Activated naive CD8-positive, alpha-beta T cell treated with anti-CD3 and anti-CD28 coated beads for 36 hours (primary cell): ENCODE measurements around the gene FAM199X. TPM values are rescaled to one million over a fixed set of nuclear protein-coding genes. Genes with fewer than 3 reads are reported as not detected.

ENCODE experiments used
- DNase-seq: peaks from one replicate; pipeline ENCODE4 v3.0.0; 2021
- H3K27ac Mint-ChIP-seq: one replicate; pipeline ENCODE4 v1.8.0; 2022; ENCODE audit warnings: mild to moderate bottlenecking, moderate library complexity, mixed read lengths
- H3K27me3 Mint-ChIP-seq: one replicate; pipeline ENCODE4 v1.8.0; 2022; ENCODE audit warnings: mild to moderate bottlenecking, mixed read lengths
- H3K36me3 Mint-ChIP-seq: one replicate; pipeline ENCODE4 v1.8.0; 2021; ENCODE audit warnings: mild to moderate bottlenecking, mixed read lengths
- H3K4me1 Mint-ChIP-seq: one replicate; pipeline ENCODE4 v1.8.0; 2021; ENCODE audit warnings: mixed read lengths
- H3K4me3 Mint-ChIP-seq: one replicate; pipeline ENCODE4 v1.8.0; 2022; ENCODE audit warnings: mild to moderate bottlenecking, moderate library complexity, mixed read lengths
- H3K9me3 Mint-ChIP-seq: one replicate; pipeline ENCODE4 v1.8.0; 2022; ENCODE audit warnings: mixed read lengths
- total RNA-seq, 2 experiments: library from RNA; stranded (reverse); gene quantifications; one replicate each; pipeline ENCODE4 v1.2.3, GENCODE V29; 2021

The FAM199X gene
- total RNA-seq: 1 to 10 TPM; 7.8 to 8.1 TPM

GRCh38 chrX:104165894-104166734 is at the start of gene FAM199X:
Gene FAM199X (plus strand): TSS chrX:104166453. CDS start chrX:104166786, 333 bp downstream.
- Mint-ChIP-seq H3K4me3 (peak within 1 kb of the TSS; percentile 81), H3K4me1 (peaks cover 25% of the 10 kb centered on the region), H3K27me3 (no peaks in the 10 kb centered on the region), H3K27ac (peak within 1 kb of the TSS; percentile 50), H3K36me3 (peaks cover 5% of the 10 kb centered on the region), H3K9me3 (no peaks in the 10 kb centered on the region)
- peak; percentile 88 for DNase-seq

- DNase-seq: no peak
- H3K9me3 Mint-ChIP-seq: no peaks in the 10 kb centered on the region
- H3K27me3 Mint-ChIP-seq: no peaks in the 10 kb centered on the region
- H3K4me1 Mint-ChIP-seq: peaks cover 51% of the 10 kb centered on the region
- H3K27ac Mint-ChIP-seq: peak overlapping the region; percentile 84
- H3K36me3 Mint-ChIP-seq: peaks cover 2% of the 10 kb centered on the region
- peak overlapping the region; percentile 57 for H3K4me3 Mint-ChIP-seq
These were observed 48.5 kb upstream of the FAM199X start for GRCh38 chrX:104117759-104118158.

GRCh38 chrX:104118765-104119164 is 47.5 kb upstream of the FAM199X start:
- no peaks in the 10 kb centered on the region for H3K9me3 Mint-ChIP-seq
- H3K4me3 Mint-ChIP-seq: no peak overlapping the region
- peaks cover 59% of the 10 kb centered on the region for H3K4me1 Mint-ChIP-seq
- no peaks in the 10 kb centered on the region for H3K27me3 Mint-ChIP-seq
- DNase-seq: no peak
- H3K36me3 Mint-ChIP-seq: no peaks in the 10 kb centered on the region
- H3K27ac Mint-ChIP-seq: no peak overlapping the region

- Mint-ChIP-seq H3K27ac (peak overlapping the region; percentile 81), H3K36me3 (peaks cover 5% of the 10 kb centered on the region), H3K4me3 (peak overlapping the region; percentile 48), H3K4me1 (peaks cover 46% of the 10 kb centered on the region), H3K9me3 (no peaks in the 10 kb centered on the region), H3K27me3 (no peaks in the 10 kb centered on the region)
- DNase-seq: no peak
These were observed 43.4 kb upstream of the FAM199X start for GRCh38 chrX:104122829-104123228.

- H3K36me3 Mint-ChIP-seq: peaks cover 8% of the 10 kb centered on the region
- peaks cover 29% of the 10 kb centered on the region for H3K4me1 Mint-ChIP-seq
- H3K27me3 Mint-ChIP-seq: no peaks in the 10 kb centered on the region
- H3K4me3 Mint-ChIP-seq: no peak overlapping the region
- no peak overlapping the region for H3K27ac Mint-ChIP-seq
- no peaks in the 10 kb centered on the region for H3K9me3 Mint-ChIP-seq
- no peak for DNase-seq
These were observed 39.4 kb upstream of the FAM199X start for GRCh38 chrX:104126856-104127255.

GRCh38 chrX:104130808-104131207 is 35.4 kb upstream of the FAM199X start:
- no peak overlapping the region for H3K4me3 Mint-ChIP-seq
- no peaks in the 10 kb centered on the region for H3K9me3 Mint-ChIP-seq
- H3K27me3 Mint-ChIP-seq: no peaks in the 10 kb centered on the region
- H3K36me3 Mint-ChIP-seq: peaks cover 3% of the 10 kb centered on the region
- no peak overlapping the region for H3K27ac Mint-ChIP-seq
- DNase-seq: no peak
- H3K4me1 Mint-ChIP-seq: peaks cover 33% of the 10 kb centered on the region

GRCh38 chrX:104134583-104135261 is 31.5 kb upstream of the FAM199X start:
- Mint-ChIP-seq H3K4me3 (no peak overlapping the region), H3K4me1 (peaks cover 30% of the 10 kb centered on the region), H3K27ac (peak overlapping the region; percentile 72), H3K27me3 (no peaks in the 10 kb centered on the region), H3K9me3 (no peaks in the 10 kb centered on the region), H3K36me3 (no peaks in the 10 kb centered on the region)
- no peak for DNase-seq

GRCh38 chrX:104135677-104136076 is 30.6 kb upstream of the FAM199X start:
- Mint-ChIP-seq H3K27me3 (no peaks in the 10 kb centered on the region), H3K27ac (peak overlapping the region; percentile 72), H3K36me3 (no peaks in the 10 kb centered on the region), H3K4me3 (no peak overlapping the region), H3K9me3 (no peaks in the 10 kb centered on the region), H3K4me1 (peaks cover 27% of the 10 kb centered on the region)
- DNase-seq: no peak

- H3K27ac Mint-ChIP-seq: no peak overlapping the region
- H3K4me3 Mint-ChIP-seq: no peak overlapping the region
- DNase-seq: peak; percentile 35
- no peaks in the 10 kb centered on the region for H3K27me3 Mint-ChIP-seq
- no peaks in the 10 kb centered on the region for H3K9me3 Mint-ChIP-seq
- peaks cover 27% of the 10 kb centered on the region for H3K4me1 Mint-ChIP-seq
- H3K36me3 Mint-ChIP-seq: no peaks in the 10 kb centered on the region
These were observed 29.8 kb upstream of the FAM199X start for GRCh38 chrX:104136241-104137019.

- DNase-seq: no peak
- Mint-ChIP-seq H3K27me3 (no peaks in the 10 kb centered on the region), H3K36me3 (no peaks in the 10 kb centered on the region), H3K27ac (no peak overlapping the region), H3K4me3 (no peak overlapping the region), H3K4me1 (peaks cover 29% of the 10 kb centered on the region), H3K9me3 (no peaks in the 10 kb centered on the region)
These were observed 28.8 kb upstream of the FAM199X start for GRCh38 chrX:104137496-104137895.

GRCh38 chrX:104141087-104141760 is 25.0 kb upstream of the FAM199X start:
- DNase-seq: no peak
- Mint-ChIP-seq H3K4me3 (no peak overlapping the region), H3K9me3 (no peaks in the 10 kb centered on the region)

GRCh38 chrX:104151037-104151436 is 15.2 kb upstream of the FAM199X start:
- Mint-ChIP-seq H3K36me3 (peaks cover 2% of the 10 kb centered on the region), H3K9me3 (no peaks in the 10 kb centered on the region), H3K4me3 (no peak overlapping the region), H3K4me1 (peaks cover 4% of the 10 kb centered on the region), H3K27ac (no peak overlapping the region), H3K27me3 (no peaks in the 10 kb centered on the region)
- DNase-seq: no peak

More at GRCh38 chrX:104141087-104141760, 25.0 kb upstream of the FAM199X start:
- H3K27ac Mint-ChIP-seq: no peak overlapping the region
- H3K36me3 Mint-ChIP-seq: peaks cover 7% of the 10 kb centered on the region
- H3K4me1 Mint-ChIP-seq: peaks cover 9% of the 10 kb centered on the region
- no peaks in the 10 kb centered on the region for H3K27me3 Mint-ChIP-seq

GRCh38 chrX:104156630-104157529 is 9.4 kb upstream of the FAM199X start, which contains the start of gene SLC25A53:
Gene SLC25A53 (minus strand): TSS chrX:104157009. CDS start chrX:104105257, 51,752 bp downstream.
- peak; percentile 79 for DNase-seq
- Mint-ChIP-seq H3K9me3 (no peaks in the 10 kb centered on the region), H3K4me1 (peaks cover 2% of the 10 kb centered on the region), H3K4me3 (peak within 1 kb of the TSS; percentile 92), H3K27me3 (no peaks in the 10 kb centered on the region), H3K27ac (peak within 1 kb of the TSS; percentile 100), H3K36me3 (peaks cover 2% of the 10 kb centered on the region)
